Stimulated activated CD8-positive, alpha-beta memory T cell treated with anti-CD3 and anti-CD28 coated beads, Interleukin-12 subunit alpha, Interleukin-12 subunit beta, amount 100 ng/mL, for 4 hours (primary cell): ENCODE measurements around the gene HOXA4.

Experiments
- DNase-seq: peaks from one replicate; pipeline ENCODE4 v3.0.0-alpha.2; 2020; ENCODE audit warnings: low read depth

Gene HOXA4

GRCh38 chr7:27158436-27159265, 28.1 kb upstream of the HOXA4 start:
- DNase-seq = no peak

DNA sequence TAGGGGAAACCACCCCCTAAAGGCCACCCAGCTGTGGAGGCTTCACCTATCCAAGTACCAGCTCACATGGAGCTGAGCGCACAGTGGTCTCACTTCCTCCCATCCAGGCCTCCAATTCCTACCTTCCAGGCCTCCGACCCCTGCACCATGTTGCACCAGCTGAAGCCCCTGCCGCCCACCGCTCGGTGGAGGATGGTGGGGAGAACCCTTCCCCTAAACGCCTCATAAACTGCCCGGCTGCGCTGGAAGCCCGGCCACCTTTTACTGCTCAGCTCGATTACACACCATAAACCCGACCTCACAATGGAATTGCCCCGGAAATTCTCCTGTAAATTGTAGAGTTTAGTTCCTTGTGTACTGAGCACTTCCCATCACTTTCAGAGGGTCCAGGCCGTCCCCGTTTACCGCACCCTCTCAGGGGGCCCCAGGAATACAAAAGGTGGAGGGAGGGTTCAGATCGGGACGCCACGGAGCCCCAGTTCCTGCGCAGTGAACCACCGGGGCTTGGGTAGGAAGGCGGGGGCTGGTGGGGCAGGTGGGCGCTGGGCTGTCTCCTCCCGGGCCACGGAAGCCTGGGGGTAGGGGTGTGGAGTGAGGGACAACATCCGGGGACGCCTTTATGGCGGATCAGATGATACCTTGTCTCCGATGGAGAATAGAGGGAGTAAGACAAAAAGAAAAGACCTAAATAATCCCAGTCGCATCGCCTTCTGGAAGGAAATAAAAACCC, 27.3 kb upstream of the HOXA4 start:
- no peak for DNase-seq

DNA sequence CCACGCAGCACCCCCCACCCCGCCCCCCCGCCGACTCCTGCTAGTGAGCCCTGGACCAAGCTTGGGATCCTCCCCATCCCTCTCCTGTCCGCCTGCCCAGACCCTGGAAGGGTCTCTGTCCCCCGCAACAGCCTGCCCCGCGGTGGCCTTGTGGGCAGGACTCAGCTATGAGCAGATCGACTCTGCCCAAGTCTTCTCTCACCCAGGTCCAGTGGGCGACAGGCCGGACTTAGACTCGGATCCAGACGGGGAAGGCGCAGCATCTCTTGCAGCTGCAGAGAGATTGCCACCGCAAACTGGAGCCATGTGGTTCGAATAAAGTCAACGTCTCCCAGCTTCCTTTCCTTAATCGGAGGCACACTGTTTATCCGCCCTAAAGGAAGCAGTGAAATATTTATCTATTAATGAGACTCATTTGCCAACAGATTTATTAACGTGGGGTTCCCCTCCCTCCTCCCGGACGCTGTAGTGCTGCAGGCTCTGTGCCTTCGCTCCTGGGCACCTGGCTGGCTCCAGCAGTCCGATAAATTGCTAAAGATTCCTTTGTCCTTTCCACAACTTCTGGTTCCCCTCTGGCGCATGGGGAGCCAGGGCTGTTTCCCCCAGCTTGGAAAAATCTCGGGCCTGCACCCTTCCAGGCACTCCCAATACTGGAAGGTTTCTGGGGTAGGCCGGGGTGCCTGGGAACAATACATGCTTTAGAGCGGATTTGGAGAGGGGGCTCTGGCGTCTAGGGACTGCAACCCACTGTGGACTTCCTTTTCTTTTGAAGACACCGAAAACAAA, 26.6 kb upstream of the HOXA4 start:
- no peak for DNase-seq

DNA sequence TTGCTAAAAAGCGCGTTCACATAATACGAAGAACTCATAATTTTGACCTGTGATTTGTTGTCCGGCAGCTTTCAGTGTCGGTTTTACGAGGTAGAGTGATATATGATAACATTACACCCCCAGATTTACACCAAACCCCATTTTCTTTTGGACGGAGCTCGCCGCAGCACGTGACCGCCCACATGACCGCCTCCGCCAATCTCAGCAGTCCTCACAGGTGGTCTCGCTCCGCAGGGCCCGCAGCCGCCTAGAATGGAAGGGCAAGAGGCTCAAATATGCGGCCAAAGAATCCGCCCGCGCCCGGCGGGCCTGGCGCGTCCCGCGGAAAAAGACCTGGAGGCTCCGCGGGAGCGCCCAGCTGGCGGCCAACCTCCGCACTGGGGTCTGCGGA, 25.9 kb upstream of the HOXA4 start, which contains the start of gene HOXA7:
TSS of gene HOXA7 (minus strand) at position 168 of the 391 bp plus-strand sequence. CDS start at position 38, 130 bp downstream.
- DNase-seq = no peak

DNA sequence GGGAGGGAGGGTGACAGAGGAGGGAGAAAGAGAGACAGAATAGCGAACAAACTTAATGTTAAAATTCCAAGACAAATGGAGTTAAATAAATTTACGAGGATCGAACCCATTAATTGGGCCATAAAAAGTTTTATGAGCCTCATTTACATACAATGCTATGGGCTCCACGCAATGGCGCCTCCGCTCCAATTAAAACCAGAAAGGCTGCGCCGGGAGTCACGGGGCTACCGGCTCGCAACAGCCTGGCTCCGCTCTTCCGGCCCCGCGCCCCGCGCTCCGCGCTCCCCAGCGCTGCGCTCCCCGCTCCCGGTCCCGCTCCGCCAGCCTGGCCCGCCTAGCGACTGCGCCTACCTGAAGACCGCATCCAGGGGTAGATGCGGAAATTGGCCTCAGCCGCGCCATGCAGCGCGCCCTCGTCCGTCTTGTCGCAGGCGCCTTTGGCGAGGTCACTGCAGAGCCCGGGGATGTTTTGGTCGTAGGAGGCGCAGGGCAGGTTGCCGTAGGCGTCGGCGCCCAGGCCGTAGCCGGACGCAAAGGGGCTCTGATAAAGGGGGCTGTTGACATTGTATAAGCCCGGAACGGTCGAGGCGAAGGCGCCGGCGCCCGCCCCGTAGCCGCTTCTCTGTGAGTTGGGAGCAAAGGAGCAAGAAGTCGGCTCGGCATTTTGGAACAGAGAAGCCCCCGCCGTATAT, 25.4 kb upstream of the HOXA4 start:
- DNase-seq = no peak

DNA sequence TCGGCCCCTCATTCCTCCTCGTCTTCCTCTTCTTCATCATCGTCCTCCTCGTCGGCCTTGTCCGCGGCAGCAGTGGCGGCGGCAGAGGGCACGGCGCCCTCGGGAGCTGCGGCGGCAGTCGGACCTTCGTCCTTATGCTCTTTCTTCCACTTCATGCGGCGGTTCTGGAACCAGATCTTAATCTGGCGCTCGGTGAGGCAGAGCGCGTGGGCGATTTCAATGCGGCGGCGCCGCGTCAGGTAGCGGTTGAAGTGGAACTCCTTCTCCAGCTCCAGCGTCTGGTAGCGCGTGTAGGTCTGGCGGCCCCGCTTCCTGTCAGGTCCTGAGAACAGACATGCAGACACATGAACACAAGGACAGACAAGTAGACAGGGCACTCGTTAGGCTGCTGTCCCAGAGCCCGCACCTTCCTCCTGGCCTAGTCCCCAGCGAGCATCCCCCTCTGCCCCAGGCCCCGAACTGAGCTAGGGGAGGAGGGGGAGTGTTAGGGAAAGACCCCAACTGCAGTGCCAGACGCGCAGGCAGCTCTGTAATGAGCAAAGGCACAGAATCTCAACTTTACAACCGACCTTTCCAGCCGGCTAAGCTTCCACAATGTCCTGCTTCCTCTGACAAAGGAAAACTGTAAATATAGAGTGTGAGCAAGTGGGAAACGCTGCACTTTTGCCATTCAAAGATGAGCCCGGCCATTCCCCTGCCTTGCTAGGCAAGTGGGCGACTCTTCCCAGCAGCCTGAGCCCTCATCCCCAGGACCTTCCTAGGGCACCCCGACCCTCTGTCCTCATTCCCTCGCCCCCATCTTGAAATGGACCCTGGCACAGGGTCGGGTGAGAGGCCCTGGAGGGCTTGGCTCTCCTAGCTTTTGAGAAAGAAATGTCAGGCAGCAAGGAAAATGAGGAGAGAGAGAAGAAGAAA, 24.6 kb upstream of the HOXA4 start:
- no peak for DNase-seq

DNA sequence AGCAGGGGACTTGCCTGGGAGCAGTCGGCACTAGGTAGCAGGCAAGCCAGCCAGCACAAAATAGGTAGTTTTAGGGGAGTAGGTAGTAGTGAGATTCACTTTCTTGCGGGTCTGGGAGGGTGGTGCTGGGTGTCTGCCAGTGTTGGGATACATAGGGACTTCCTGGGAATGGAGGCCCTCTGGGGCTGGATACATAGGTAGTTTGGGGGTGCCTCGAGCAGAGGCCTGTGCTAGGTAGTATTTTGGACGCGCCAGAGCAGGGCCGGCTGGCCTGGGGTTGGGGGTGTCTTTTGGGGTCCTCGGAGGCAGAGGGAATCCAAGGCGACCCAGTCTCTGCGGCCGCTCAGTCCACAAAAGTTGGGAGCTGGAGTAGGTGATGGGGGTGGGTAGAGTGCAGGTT, 23.8 kb upstream of the HOXA4 start:
- no peak for DNase-seq

DNA sequence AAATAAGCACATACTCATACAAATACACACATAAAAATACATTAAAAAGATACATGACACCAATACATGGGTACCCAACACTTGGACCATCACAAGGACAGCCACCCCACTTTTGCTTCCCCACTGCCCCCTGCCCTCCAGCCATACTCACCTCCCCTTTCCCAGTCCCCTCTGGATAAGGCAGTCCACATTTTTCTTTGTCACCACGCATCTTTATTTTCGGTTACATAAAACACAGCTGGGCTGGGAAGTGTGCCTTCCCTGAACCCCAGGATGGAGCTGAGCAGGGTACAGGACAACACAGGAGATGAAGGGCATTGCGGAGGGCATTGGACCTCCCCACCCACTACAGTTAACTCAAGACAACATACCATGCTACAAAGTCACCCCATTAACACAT, 23.0 kb upstream of the HOXA4 start:
- DNase-seq = no peak

- no peak for DNase-seq
These were observed 22.4 kb upstream of the HOXA4 start for GRCh38 chr7:27152816-27153442.

GRCh38 chr7:27151931-27152815, 21.6 kb upstream of the HOXA4 start, which contains the start of gene HOXA3:
TSS of gene HOXA3 (minus strand) at chr7:27152583. CDS start at chr7:27110640, 41,943 bp downstream.
- DNase-seq = no peak

DNA sequence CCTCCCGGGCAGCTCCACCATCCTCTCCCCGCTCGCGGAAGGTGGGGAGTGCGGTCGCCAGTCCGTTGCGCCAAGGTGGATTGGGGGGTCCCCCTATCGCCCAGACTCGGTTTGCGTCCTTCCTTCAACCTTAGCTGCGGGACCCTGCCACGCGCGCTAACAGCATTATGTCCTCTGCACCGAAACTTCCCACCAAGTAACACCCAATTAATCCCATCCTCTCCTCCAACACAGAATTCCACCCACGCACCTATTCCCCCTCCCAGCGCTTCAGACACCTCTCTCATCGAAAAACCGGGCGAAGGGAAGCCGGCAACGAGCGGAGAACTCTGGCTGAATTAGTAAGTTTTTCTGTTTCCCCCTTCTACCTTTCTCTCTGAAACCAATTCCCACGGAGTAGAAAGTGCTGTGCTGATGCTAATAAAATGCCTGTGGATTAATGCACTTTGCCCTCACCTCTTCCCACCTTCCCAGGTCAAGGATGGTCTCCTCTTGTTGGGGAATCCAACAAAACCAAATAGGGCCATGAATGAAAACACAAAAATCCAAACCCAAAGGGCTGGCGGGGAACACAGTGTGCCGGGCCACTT, 20.9 kb upstream of the HOXA4 start:
- no peak for DNase-seq

DNA sequence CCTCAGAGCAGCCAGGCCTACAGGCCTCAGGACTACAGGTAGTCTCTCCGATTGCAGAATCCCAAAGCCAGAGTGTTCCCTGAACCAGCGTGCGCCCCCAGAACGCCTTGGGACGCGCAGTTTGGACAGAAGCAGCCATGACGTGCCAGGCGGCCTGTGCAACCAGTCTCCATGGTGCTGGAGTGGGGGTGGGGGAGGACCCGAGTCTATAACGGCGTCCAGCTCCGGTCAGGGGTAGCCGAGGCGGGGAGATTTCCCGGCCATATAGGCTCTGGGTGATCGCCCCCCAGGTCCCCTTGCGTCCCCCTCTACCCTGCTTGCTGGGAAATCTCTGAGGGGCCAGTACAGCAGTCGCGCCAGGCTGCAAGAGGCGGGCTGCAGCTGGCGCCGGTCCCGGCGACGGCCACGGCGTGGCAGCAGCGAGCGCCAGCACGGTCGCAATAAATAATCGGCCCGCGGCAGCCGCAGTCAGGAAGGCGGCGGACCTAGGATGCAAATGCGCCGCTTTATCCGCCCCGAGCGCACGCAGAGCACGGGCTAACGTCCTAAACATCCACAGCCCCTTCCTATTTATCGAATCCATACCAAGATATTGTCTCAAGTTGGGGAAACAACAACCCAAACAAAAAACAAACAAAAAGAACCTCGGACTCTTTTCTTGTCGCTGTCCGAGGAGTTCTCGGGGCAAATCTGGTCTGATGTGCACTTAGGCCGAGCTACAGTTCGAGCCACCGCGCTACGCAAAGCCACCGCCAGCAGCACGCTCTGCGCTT, 20.2 kb upstream of the HOXA4 start:
- no peak for DNase-seq

- DNase-seq = no peak
These were observed 19.4 kb upstream of the HOXA4 start for GRCh38 chr7:27149842-27150567.

- no peak for DNase-seq
These were observed 18.4 kb upstream of the HOXA4 start for GRCh38 chr7:27148756-27149641.

- DNase-seq = no peak
These were observed 17.6 kb upstream of the HOXA4 start for GRCh38 chr7:27148031-27148755.
